ENCODE measurements around the gene DCST1.

DNA sequence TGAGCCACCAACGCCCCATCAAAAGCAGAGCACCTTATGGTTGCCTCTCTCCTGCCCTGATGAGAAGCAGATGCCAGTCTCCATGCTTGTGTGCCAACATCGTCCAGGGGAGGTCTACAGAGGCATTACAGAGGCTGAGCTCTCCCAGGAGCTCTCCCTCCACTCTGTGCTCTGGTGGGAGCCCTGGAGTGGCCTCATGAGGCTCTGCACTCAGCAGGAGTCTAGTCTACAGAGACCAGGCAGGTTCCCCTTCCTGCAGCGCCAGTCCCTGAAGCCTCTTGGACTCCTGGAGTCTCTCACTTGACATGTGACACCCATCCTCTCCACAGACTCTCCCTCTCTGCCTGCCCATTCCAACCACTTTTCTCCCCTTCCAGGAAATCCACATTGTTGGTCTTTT, 3.4 kb downstream of the DCST1 start:
- TF ChIP-seq EZH2 (IDR thresholded peaks at IDR 0.05; ENCODE audit: insufficient read depth, poor library complexity, severe bottlenecking) (no peak), EZH2phosphoT487 (IDR thresholded peaks at IDR 0.05; ENCODE audit: insufficient read depth, low read depth) (no peak)

All from GM23248 (cell line).